Astrocyte (in vitro differentiated cells and primary cell): ENCODE results near the gene GTF2H4. TPM values are rescaled to one million over a fixed set of nuclear protein-coding genes. Genes with fewer than 3 reads are reported as not detected.

Source experiments
- DNase-seq: peaks from one replicate; pipeline ENCODE4 v3.0.0-alpha.2; 2010; ENCODE audit warnings: low read depth
- FAIRE-seq: peaks from 2 replicates; lab custom pipeline; 2011; peaks lifted over from hg19 to GRCh38; lab: Jason Lieb, UNC
- H2AFZ ChIP-seq: 2 replicates; pipeline ENCODE4 v1.6.0; 2012; ENCODE audit warnings: low read depth, low read length, inconsistent platforms
- H3K27ac ChIP-seq: 2 replicates; pipeline ENCODE4 v1.5.1; 2011; ENCODE audit warnings: low read depth, low read length, inconsistent platforms
- H3K27me3 ChIP-seq: 2 replicates; pipeline ENCODE4 v1.6.0; 2011; ENCODE audit warnings: low read length, inconsistent platforms; ENCODE audit not compliant: insufficient read depth
- H3K36me3 ChIP-seq: 2 replicates; pipeline ENCODE4 v1.5.1; 2011; ENCODE audit warnings: low read length, inconsistent platforms; ENCODE audit not compliant: insufficient read depth
- H3K4me1 ChIP-seq: 2 replicates; pipeline ENCODE4 v1.5.1; 2011; ENCODE audit warnings: low read length, inconsistent platforms; ENCODE audit not compliant: insufficient read depth
- H3K4me2 ChIP-seq: 2 replicates; pipeline ENCODE4 v1.6.0; 2012; ENCODE audit warnings: low read length, inconsistent platforms
- H3K4me3 ChIP-seq: 2 replicates; pipeline ENCODE4 v1.5.1; 2011; ENCODE audit warnings: low read depth, mild to moderate bottlenecking, low read length, inconsistent platforms; ENCODE audit not compliant: insufficient read depth
- H3K79me2 ChIP-seq: 2 replicates; pipeline ENCODE4 v1.6.0; 2012; ENCODE audit warnings: mild to moderate bottlenecking, low read length, inconsistent platforms; ENCODE audit not compliant: insufficient read depth
- H3K9ac ChIP-seq: 2 replicates; pipeline ENCODE4 v1.6.0; 2012; ENCODE audit warnings: mild to moderate bottlenecking, low read length, inconsistent platforms
- H3K9me3 ChIP-seq: 2 replicates; pipeline ENCODE4 v1.5.1; 2012; ENCODE audit warnings: low read depth, mild to moderate bottlenecking, low read length, inconsistent platforms; ENCODE audit not compliant: insufficient read depth
- H4K20me1 ChIP-seq: 2 replicates; pipeline ENCODE4 v1.6.0; 2012; ENCODE audit warnings: low read length, inconsistent platforms; ENCODE audit not compliant: insufficient read depth
- H3K27ac Mint-ChIP-seq: one replicate; pipeline ENCODE4 v1.8.0; 2021; ENCODE audit warnings: mild to moderate bottlenecking, mixed read lengths; ENCODE audit not compliant: unreplicated experiment
- H3K27me3 Mint-ChIP-seq: one replicate; pipeline ENCODE4 v1.8.0; 2021; ENCODE audit warnings: low read depth, mixed read lengths; ENCODE audit not compliant: unreplicated experiment
- H3K36me3 Mint-ChIP-seq: one replicate; pipeline ENCODE4 v1.8.0; 2021; ENCODE audit warnings: low read depth, mixed read lengths; ENCODE audit not compliant: unreplicated experiment
- H3K4me1 Mint-ChIP-seq: one replicate; pipeline ENCODE4 v1.8.0; 2021; ENCODE audit warnings: low read depth, mixed read lengths; ENCODE audit not compliant: unreplicated experiment
- H3K4me3 Mint-ChIP-seq: one replicate; pipeline ENCODE4 v1.8.0; 2021; ENCODE audit warnings: mild to moderate bottlenecking, moderate library complexity, mixed read lengths; ENCODE audit not compliant: unreplicated experiment
- H3K9me3 Mint-ChIP-seq: one replicate; pipeline ENCODE4 v1.8.0; 2021; ENCODE audit warnings: mild to moderate bottlenecking, mixed read lengths; ENCODE audit not compliant: unreplicated experiment
- EZH2 ChIP-seq: IDR thresholded peaks from 2 replicates; pipeline ENCODE4 v1.6.1; 2012; ENCODE audit warnings: mild to moderate bottlenecking, low read length, inconsistent platforms; ENCODE audit not compliant: insufficient read depth
- microRNA-seq: library from miRNA; unstranded; fragments of <30 nt; microRNA quantifications from one replicate; pipeline ENCODE4 v1.2.0, GENCODE V29; 2020
- total RNA-seq: library from RNA; stranded (reverse); gene quantifications from 2 replicates; pipeline ENCODE4 v1.2.1, GENCODE V29; 2021
- TF ChIP-seq, protein P1 (sequence below): IDR thresholded peaks from 2 replicates; pipeline ENCODE4 v1.5.1; 2011; ENCODE audit warnings: low read depth, mild to moderate bottlenecking, inconsistent platforms, low read length, moderate library complexity; ENCODE audit not compliant: insufficient read depth

The GTF2H4 gene
- total RNA-seq, 1 donor from 2014 or later: 34.3 TPM

DNA sequence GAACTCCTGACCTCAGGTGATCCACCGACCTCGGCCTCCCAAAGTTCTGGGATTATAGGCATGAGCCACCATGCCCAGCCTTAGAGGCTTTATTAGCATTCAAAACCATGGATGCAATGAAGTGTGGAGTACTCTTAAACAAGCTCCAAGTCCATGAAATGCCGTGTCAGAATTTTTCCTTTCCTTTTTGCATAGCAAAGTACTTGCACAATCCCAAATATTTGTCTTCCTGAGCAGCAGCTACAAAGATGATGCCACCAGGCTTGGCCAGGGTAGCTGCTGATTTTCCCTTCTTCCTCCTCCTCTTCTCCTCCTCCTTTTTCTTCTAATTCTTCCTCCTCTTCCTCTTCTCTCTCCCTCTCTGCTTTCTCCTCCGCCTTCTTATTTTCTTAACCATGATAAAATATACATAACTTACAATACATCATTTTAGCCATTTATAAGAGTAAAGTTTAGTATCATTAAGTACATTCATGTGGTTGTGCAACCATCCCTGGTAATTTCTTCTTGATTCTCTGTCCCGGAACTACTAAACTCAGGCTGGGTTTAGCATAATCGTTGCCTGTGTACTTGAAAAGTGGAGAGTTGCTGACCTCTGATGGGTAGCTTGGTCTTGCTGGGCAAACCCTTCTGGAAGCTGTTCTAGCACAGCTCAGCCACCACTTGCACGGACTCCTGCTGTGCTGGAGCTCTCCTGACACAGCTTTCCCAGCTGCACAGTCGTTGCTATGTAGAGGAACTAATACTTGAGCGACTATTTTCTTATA lies 53.1 kb downstream of the GTF2H4 start:
- Histone ChIP-seq H3K4me3 (no peak overlapping the region), H3K9ac (no peak overlapping the region), H4K20me1 (no peaks in the 10 kb centered on the region), H2AFZ (no peak overlapping the region), H3K79me2 (no peaks in the 10 kb centered on the region), H3K36me3 (no peaks in the 10 kb centered on the region), H3K27me3 (peaks cover 5% of the 10 kb centered on the region), H3K27ac (no peak overlapping the region), H3K4me2 (no peak overlapping the region), H3K4me1 (peaks cover 4% of the 10 kb centered on the region), H3K9me3 (no peaks in the 10 kb centered on the region)
- H3K36me3 Mint-ChIP-seq: peaks cover under 1% of the 10 kb centered on the region
- H3K4me1 Mint-ChIP-seq: peaks cover 7% of the 10 kb centered on the region
- peak; percentile 8 for DNase-seq
- peaks cover 37% of the 10 kb centered on the region for H3K27me3 Mint-ChIP-seq
- H3K4me3 Mint-ChIP-seq: no peak overlapping the region
- no peak overlapping the region for H3K27ac Mint-ChIP-seq
- H3K9me3 Mint-ChIP-seq: peaks cover 9% of the 10 kb centered on the region
- no peak for TF ChIP-seq EZH2
- no peak for FAIRE-seq

- Mint-ChIP-seq H3K4me1 (peaks cover 7% of the 10 kb centered on the region), H3K9me3 (peaks cover 7% of the 10 kb centered on the region), H3K27ac (no peak overlapping the region), H3K4me3 (no peak overlapping the region), H3K36me3 (peaks cover 2% of the 10 kb centered on the region), H3K27me3 (peaks cover 28% of the 10 kb centered on the region)
- Histone ChIP-seq H4K20me1 (no peaks in the 10 kb centered on the region), H3K27ac (no peak overlapping the region), H3K36me3 (no peaks in the 10 kb centered on the region), H3K4me3 (no peak overlapping the region), H2AFZ (no peak overlapping the region), H3K9me3 (no peaks in the 10 kb centered on the region), H3K79me2 (no peaks in the 10 kb centered on the region), H3K9ac (no peak overlapping the region), H3K27me3 (peaks cover 2% of the 10 kb centered on the region), H3K4me2 (no peak overlapping the region), H3K4me1 (peaks cover 4% of the 10 kb centered on the region)
- TF ChIP-seq, protein P1, sequence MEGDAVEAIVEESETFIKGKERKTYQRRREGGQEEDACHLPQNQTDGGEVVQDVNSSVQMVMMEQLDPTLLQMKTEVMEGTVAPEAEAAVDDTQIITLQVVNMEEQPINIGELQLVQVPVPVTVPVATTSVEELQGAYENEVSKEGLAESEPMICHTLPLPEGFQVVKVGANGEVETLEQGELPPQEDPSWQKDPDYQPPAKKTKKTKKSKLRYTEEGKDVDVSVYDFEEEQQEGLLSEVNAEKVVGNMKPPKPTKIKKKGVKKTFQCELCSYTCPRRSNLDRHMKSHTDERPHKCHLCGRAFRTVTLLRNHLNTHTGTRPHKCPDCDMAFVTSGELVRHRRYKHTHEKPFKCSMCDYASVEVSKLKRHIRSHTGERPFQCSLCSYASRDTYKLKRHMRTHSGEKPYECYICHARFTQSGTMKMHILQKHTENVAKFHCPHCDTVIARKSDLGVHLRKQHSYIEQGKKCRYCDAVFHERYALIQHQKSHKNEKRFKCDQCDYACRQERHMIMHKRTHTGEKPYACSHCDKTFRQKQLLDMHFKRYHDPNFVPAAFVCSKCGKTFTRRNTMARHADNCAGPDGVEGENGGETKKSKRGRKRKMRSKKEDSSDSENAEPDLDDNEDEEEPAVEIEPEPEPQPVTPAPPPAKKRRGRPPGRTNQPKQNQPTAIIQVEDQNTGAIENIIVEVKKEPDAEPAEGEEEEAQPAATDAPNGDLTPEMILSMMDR: no peak
- no peak for TF ChIP-seq EZH2
- DNase-seq (no peak), FAIRE-seq (no peak)
Measured at GRCh38 chr6:30962716-30963115, 54.7 kb downstream of the GTF2H4 start.

DNA sequence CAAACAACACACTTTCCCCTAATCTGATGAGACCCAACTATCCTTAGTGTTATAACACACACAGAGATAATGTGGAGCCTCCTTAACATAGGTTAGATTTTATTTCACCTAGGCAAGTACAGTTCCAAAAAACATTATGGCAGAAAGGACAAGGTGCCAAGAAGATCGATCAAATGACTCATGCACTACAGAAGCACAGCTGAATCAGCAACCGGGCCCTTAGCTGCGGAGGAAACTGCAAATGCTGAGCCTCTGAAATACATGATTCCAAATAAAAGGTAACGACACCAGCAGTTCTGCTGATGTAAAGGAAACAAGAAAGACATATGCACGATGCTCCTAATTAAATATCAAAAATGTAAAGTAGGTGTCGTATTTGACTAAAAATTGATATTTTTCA lies 55.6 kb downstream of the GTF2H4 start:
- Mint-ChIP-seq H3K27me3 (peaks cover 24% of the 10 kb centered on the region), H3K27ac (no peak overlapping the region), H3K9me3 (peaks cover 7% of the 10 kb centered on the region), H3K4me3 (no peak overlapping the region), H3K4me1 (peaks cover 7% of the 10 kb centered on the region), H3K36me3 (peaks cover 2% of the 10 kb centered on the region)
- DNase-seq (peak; percentile 69), FAIRE-seq (no peak)
- Histone ChIP-seq H3K9ac (no peak overlapping the region), H3K4me1 (peaks cover 4% of the 10 kb centered on the region), H3K4me3 (no peak overlapping the region), H3K4me2 (no peak overlapping the region), H3K27ac (no peak overlapping the region), H3K9me3 (no peaks in the 10 kb centered on the region), H4K20me1 (no peaks in the 10 kb centered on the region), H3K27me3 (no peaks in the 10 kb centered on the region), H3K79me2 (no peaks in the 10 kb centered on the region), H2AFZ (no peak overlapping the region), H3K36me3 (no peaks in the 10 kb centered on the region)
- TF ChIP-seq EZH2: no peak
- TF ChIP-seq, protein P1: no peak

Small RNAs within 50 kb of the gene (microRNA-seq; reads per million reads assigned to microRNA genes)
- 8.5 reads per million, percentile 31 among the genes with 10 or more reads in this experiment for gene MIR4640

Other genes with a start within 250 kb of the GTF2H4 start
- 29.3 and 30.0 TPM in 2 replicates for gene DHX16, start 235.2 kb upstream of the GTF2H4 start, total RNA-seq
- 145 and 156 TPM in 2 replicates for gene PPP1R18, start 221.6 kb upstream of the GTF2H4 start, total RNA-seq
- 12.2 and 12.8 TPM in 2 replicates for gene NRM, start 217.2 kb upstream of the GTF2H4 start, total RNA-seq
- gene MDC1, start 190.9 kb upstream of the GTF2H4 start, total RNA-seq: 25.2 and 25.4 TPM in 2 replicates
- gene TUBB, start 187.9 kb upstream of the GTF2H4 start, total RNA-seq: 815 and 887 TPM in 2 replicates
- 77.6 and 85.2 TPM in 2 replicates for gene FLOT1, start 165.5 kb upstream of the GTF2H4 start, total RNA-seq
- 216 and 221 TPM in 2 replicates for gene IER3, start 163.7 kb upstream of the GTF2H4 start, total RNA-seq
- gene DDR1, start 23.7 kb upstream of the GTF2H4 start, total RNA-seq: 144 and 156 TPM in 2 replicates
- 19.8 and 21.6 TPM in 2 replicates for gene VARS2, start 6.0 kb downstream of the GTF2H4 start, total RNA-seq
- gene SFTA2, start 24.0 kb downstream of the GTF2H4 start, total RNA-seq: not detected in 2 replicates
- not detected in 2 replicates for gene MUCL3, start 32.8 kb downstream of the GTF2H4 start, total RNA-seq
- not detected in 2 replicates for gene MUC21, start 75.5 kb downstream of the GTF2H4 start, total RNA-seq
- gene MUC22, start 102.3 kb downstream of the GTF2H4 start, total RNA-seq: 0.05 TPM in 1 of 2 replicates, not detected in the other
- gene C6orf15, start 204.4 kb downstream of the GTF2H4 start, total RNA-seq: 4.6 and 6.4 TPM in 2 replicates
- 8.8 and 9.2 TPM in 2 replicates for gene PSORS1C1, start 206.6 kb downstream of the GTF2H4 start, total RNA-seq
- 0.22 and 0.27 TPM in 2 replicates for gene CDSN, start 212.2 kb downstream of the GTF2H4 start, total RNA-seq
- gene PSORS1C2, start 230.9 kb downstream of the GTF2H4 start, total RNA-seq: not detected in 2 replicates
- gene CCHCR1, start 249.6 kb downstream of the GTF2H4 start, total RNA-seq: 10.2 and 11.5 TPM in 2 replicates